ENCODE results near the gene ARHGEF28. TPM values are rescaled to one million over a fixed set of nuclear protein-coding genes. Genes with fewer than 3 reads are reported as not detected.

The ARHGEF28 gene
- total and polyA plus RNA-seq, 9 of the 15 experiments (the other 6 are each of a cell fraction or from before 2014, with no cell fraction given), result 0.27 TPM; not detected in 8

GRCh38 chr5:73968729-73969128 is 342.7 kb downstream of the ARHGEF28 start (continued):
- no peak for TF ChIP-seq BRCA1 (IDR thresholded peaks at IDR 0.05)
- TF ChIP-seq BRCA1 (CRISPR knock-in tag; IDR thresholded peaks at IDR 0.05), result no peak
- TF ChIP-seq ZNF165 (CRISPR knock-in tag; IDR thresholded peaks at IDR 0.05; ENCODE audit: borderline replicate concordance), result no peak
- no peak for TF ChIP-seq ZNF212 (CRISPR knock-in tag; IDR thresholded peaks at IDR 0.05)
- TF ChIP-seq CEBPG (CRISPR knock-in tag; IDR thresholded peaks at IDR 0.05), result no peak
- no peak for TF ChIP-seq CEBPG (tag; conservative IDR thresholded peaks at IDR 0.05 in 1 of 2, IDR thresholded peaks at IDR 0.05 in 1 of 2)

GRCh38 chr5:73969195-73970036 is 343.4 kb downstream of the ARHGEF28 start:
- no peak for DNase-seq (ENCODE audit: extremely low read depth in 1 of 4, low spot score in 3 of 4)
- H3K4me2 ChIP-seq (ENCODE audit: insufficient read depth, low read length), result no peak overlapping the region
- H2AFZ ChIP-seq (ENCODE audit: low read depth, low read length), result no peak overlapping the region
- no TSS peak for BruUV-seq (replicated peaks)
- H4K20me1 ChIP-seq (replicated peaks; ENCODE audit: control insufficient read depth, insufficient read depth, low read length), result no peaks in the 10 kb centered on the region
- no peaks in the 10 kb centered on the region for H3K9me3 ChIP-seq (replicated peaks; ENCODE audit: control insufficient read depth, insufficient read depth, low read depth, low read length)
- intact Hi-C loops (cut with micrococcal nuclease), result no loop called here
- no peaks in the 10 kb centered on the region for H3K79me2 ChIP-seq (ENCODE audit: control insufficient read depth, insufficient read depth, low read length)
- WGBS (ENCODE audit: insufficient coverage, low coverage, missing lambda C conversion rate), result 0% methylated on average over 5 of the region's 5 CpGs
- no peak overlapping the region for H3K27ac ChIP-seq (ENCODE audit: extremely low read depth, low read depth, low read length)
- H3K4me3 ChIP-seq, result no peak overlapping the region
- no peaks in the 10 kb centered on the region; a peak in 1 of 5 replicates for H3K27me3 ChIP-seq (ENCODE audit: control insufficient read depth in 2 of 2, insufficient read depth in 2 of 2, low read length in 2 of 2)
- in situ Hi-C loops (cut with MboI), result no loop called here
- no peak overlapping the region for H3K9ac ChIP-seq (ENCODE audit: insufficient read depth in 1 of 2, low read depth in 2 of 2, low read length in 2 of 2)
- H3K4me1 ChIP-seq (replicated peaks in 1 of 2; ENCODE audit: control insufficient read depth in 2 of 2, insufficient read depth in 2 of 2, low read length in 2 of 2), result no peaks in the 10 kb centered on the region
- H3K36me3 ChIP-seq (ENCODE audit: control insufficient read depth, insufficient read depth, low read length), result no peaks in the 10 kb centered on the region
- ATAC-seq, result no peak
- H3K9me1 ChIP-seq (ENCODE audit: control insufficient read depth, insufficient read depth, low read length), result no peaks in the 10 kb centered on the region
- CTCF ChIA-PET (ENCODE audit: low intra/inter-chr PET ratio), result no interaction called here
- no peak for FAIRE-seq
- POLR2A ChIA-PET, result no interaction called here
- TF ChIP-seq MLLT1 (IDR thresholded peaks at IDR 0.05), result no peak
- no peak for TF ChIP-seq FOXP4 (CRISPR knock-in tag; IDR thresholded peaks at IDR 0.05; ENCODE audit: borderline replicate concordance)
- TF ChIP-seq PTTG1 (tag; IDR thresholded peaks at IDR 0.05; ENCODE audit: low read depth), result no peak
- no peak for TF ChIP-seq POLR3G (IDR thresholded peaks at IDR 0.05; ENCODE audit: extremely low read depth, insufficient read length, insufficient replicate concordance)
- TF ChIP-seq BRF1 (IDR thresholded peaks at IDR 0.05; ENCODE audit: borderline replicate concordance, extremely low read depth, insufficient read length), result no peak
- TF ChIP-seq RBFOX2 (IDR thresholded peaks at IDR 0.05; ENCODE audit: low read depth, low read length), result no peak
- no peak for TF ChIP-seq JUND (IDR thresholded peaks at IDR 0.05; ENCODE audit: borderline replicate concordance, low read depth, low read length)
- TF ChIP-seq JUND (tag; IDR thresholded peaks at IDR 0.05; ENCODE audit: borderline replicate concordance, low read depth, low read length), result no peak
- no peak for TF ChIP-seq FIP1L1 (IDR thresholded peaks at IDR 0.05; ENCODE audit: low read depth, low read length, poor library complexity, severe bottlenecking)
- no peak for TF ChIP-seq HMGXB4 (CRISPR knock-in tag; IDR thresholded peaks at IDR 0.05)
